SIG-M5 treated with dmso at 0.1 percent for 504 hours (cell line): ENCODE data around the gene E2F4.

ENCODE experiments used
- DNase-seq: peaks from one replicate; lab custom pipeline; 2025; ENCODE audit not compliant: unreplicated experiment; lab: John Stamatoyannopoulos, UW

The E2F4 gene

GRCh38 chr16:67190448-67191399 is 1.2 kb upstream of the E2F4 start:
- DNase-seq, result no peak

GRCh38 chr16:67191411-67191994 is 452 bp upstream of the E2F4 start:
- DNase-seq, result no peak

- DNase-seq, result no peak
These were observed 916 bp downstream of the E2F4 start for GRCh38 chr16:67192781-67193361.

GRCh38 chr16:67193536-67193935 is 1.6 kb downstream of the E2F4 start:
- DNase-seq, result no peak

- no peak for DNase-seq
These were observed 2.3 kb downstream of the E2F4 start for GRCh38 chr16:67194260-67194659.

GRCh38 chr16:67195676-67196075 is 3.7 kb downstream of the E2F4 start:
- DNase-seq, result no peak

- no peak for DNase-seq
These were observed 4.9 kb downstream of the E2F4 start for GRCh38 chr16:67196881-67197280.

- DNase-seq, result no peak
These were observed 5.7 kb downstream of the E2F4 start for GRCh38 chr16:67197704-67198103.

GRCh38 chr16:67198238-67198734 is 6.3 kb downstream of the E2F4 start:
- peak; percentile 17 for DNase-seq

- DNase-seq, result no peak
These were observed 7.3 kb downstream of the E2F4 start, which contains the start of gene ELMO3 for GRCh38 chr16:67199011-67199807. Gene ELMO3 (plus strand): TSS chr16:67199131. CDS start chr16:67199327, 196 bp downstream.

- no peak for DNase-seq
These were observed 7.8 kb downstream of the E2F4 start for GRCh38 chr16:67199808-67200198.

GRCh38 chr16:67200491-67200890 is 8.5 kb downstream of the E2F4 start:
- no peak for DNase-seq

GRCh38 chr16:67201411-67202345 is 9.7 kb downstream of the E2F4 start:
- DNase-seq, result no peak

GRCh38 chr16:67202426-67202825 is 10.5 kb downstream of the E2F4 start:
- no peak for DNase-seq

GRCh38 chr16:67202956-67203493 is 11.1 kb downstream of the E2F4 start:
- no peak for DNase-seq

GRCh38 chr16:67204076-67204475 is 12.1 kb downstream of the E2F4 start:
- DNase-seq, result no peak

GRCh38 chr16:67206129-67206837 is 14.3 kb downstream of the E2F4 start:
- DNase-seq, result no peak

- DNase-seq, result no peak
These were observed 14.9 kb downstream of the E2F4 start for GRCh38 chr16:67206838-67207248.
